ENCODE data around the gene ANK3.

The ANK3 gene

DNA sequence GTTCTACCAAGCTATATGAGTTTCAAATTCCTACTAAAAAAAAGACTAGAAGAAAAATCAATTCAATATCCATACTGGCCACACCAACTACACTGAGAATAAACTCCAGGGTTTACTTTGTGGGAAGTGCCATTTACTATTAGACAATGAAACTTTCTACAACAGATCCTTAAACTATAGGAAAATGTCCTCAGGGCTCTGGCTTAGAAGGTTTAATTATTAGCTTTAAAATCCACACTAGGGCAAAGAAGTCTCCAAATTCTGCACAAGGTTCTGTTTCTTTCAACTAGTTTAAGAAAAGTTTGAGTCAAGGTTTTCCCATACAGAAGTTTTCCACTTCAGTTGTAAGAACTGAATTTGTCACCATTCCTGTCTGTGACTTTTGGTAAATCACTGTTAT, 251.6 kb downstream of the ANK3 start:
- Histone ChIP-seq H3K27ac (ENCODE audit: low read depth, low read length) (peak overlapping the region; percentile 85; the same call in 1 of the 2 replicates), H3K4me3 (ENCODE audit: low read depth, low read length) (peak overlapping the region; percentile 67; the same call in 1 of the 2 replicates), H3K27me3 (ENCODE audit: control insufficient read depth, insufficient read depth, low read length) (no peaks in the 10 kb centered on the region), H3K9me3 (ENCODE audit: control insufficient read depth, insufficient read depth, low read depth, low read length) (no peaks in the 10 kb centered on the region), H3K36me3 (ENCODE audit: control insufficient read depth, insufficient read depth, low read length) (peaks cover 8% of the 10 kb centered on the region; the same call in 1 of the 2 replicates), H3K4me1 (ENCODE audit: control insufficient read depth, insufficient read depth, low read length) (peaks cover 30% of the 10 kb centered on the region), H3K9ac (ENCODE audit: low read length) (peak overlapping the region; percentile 88)

GRCh38 chr10:60137292-60137992, 252.2 kb downstream of the ANK3 start:
- Histone ChIP-seq H3K9me3 (ENCODE audit: control insufficient read depth, insufficient read depth, low read depth, low read length) (no peaks in the 10 kb centered on the region), H3K27me3 (ENCODE audit: control insufficient read depth, insufficient read depth, low read length) (no peaks in the 10 kb centered on the region), H3K9ac (ENCODE audit: low read length) (no peak overlapping the region), H3K4me1 (ENCODE audit: control insufficient read depth, insufficient read depth, low read length) (peaks cover 30% of the 10 kb centered on the region), H3K27ac (ENCODE audit: low read depth, low read length) (0 out of 2 replicates have a peak overlapping the region, but pooled peaks have one; percentile 85), H3K4me3 (ENCODE audit: low read depth, low read length) (0 out of 2 replicates have a peak overlapping the region, but pooled peaks have one; percentile 67), H3K36me3 (ENCODE audit: control insufficient read depth, insufficient read depth, low read length) (peaks cover 8% of the 10 kb centered on the region; the same call in 1 of the 2 replicates)

DNA sequence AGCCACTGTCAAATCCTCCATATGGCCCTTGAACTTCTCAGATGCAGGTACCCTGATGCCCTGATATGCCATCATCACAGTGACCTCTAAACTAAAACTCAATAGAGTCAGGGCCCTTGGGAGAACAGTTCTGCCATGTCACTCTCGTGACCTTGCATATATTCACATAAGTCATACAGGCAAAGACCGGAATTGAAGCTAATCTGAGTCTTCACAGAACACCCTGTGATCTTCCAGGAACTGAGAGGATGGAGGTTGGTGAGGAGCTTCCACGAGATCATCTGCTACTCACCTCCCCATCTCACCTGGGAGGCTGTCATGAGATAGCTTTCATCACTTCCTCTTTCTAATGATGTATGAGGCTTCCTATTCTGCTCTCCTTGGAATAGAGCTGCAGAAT, 254.7 kb downstream of the ANK3 start:
- no peak overlapping the region for H3K4me3 ChIP-seq (ENCODE audit: low read depth, low read length)
- no peaks in the 10 kb centered on the region for H3K27me3 ChIP-seq (ENCODE audit: control insufficient read depth, insufficient read depth, low read length)
- no peak overlapping the region for H3K9ac ChIP-seq (ENCODE audit: low read length)
- peaks cover 22% of the 10 kb centered on the region for H3K4me1 ChIP-seq (ENCODE audit: control insufficient read depth, insufficient read depth, low read length)
- H3K27ac ChIP-seq (ENCODE audit: low read depth, low read length) = no peak overlapping the region
- H3K36me3 ChIP-seq (ENCODE audit: control insufficient read depth, insufficient read depth, low read length) = peaks cover 18% of the 10 kb centered on the region
- H3K9me3 ChIP-seq (ENCODE audit: control insufficient read depth, insufficient read depth, low read depth, low read length) = no peaks in the 10 kb centered on the region

DNA sequence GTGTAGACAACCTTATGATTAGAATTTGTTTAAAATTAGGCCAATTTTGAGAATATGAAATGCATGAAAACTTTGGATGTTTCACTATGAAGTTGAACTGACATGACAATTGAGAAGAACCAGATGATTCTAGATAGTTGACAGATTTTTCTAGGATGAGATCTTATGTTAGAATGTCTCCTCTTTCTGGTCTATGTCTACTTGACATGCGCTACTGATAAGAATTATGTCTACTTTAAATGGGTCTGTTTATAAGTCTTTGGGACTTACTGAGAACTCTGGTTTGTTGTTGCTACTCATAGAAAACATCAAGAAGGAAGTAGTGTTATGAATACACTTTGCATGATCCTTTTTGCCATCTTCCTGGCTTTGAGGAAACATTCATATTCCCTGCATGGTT, 255.1 kb downstream of the ANK3 start:
- H3K4me3 ChIP-seq (ENCODE audit: low read depth, low read length) = no peak overlapping the region
- peaks cover 27% of the 10 kb centered on the region for H3K4me1 ChIP-seq (ENCODE audit: control insufficient read depth, insufficient read depth, low read length)
- no peak overlapping the region for H3K9ac ChIP-seq (ENCODE audit: low read length)

GRCh38 chr10:60130130-60130579, 259.5 kb downstream of the ANK3 start:
- Histone ChIP-seq H3K27me3 (ENCODE audit: control insufficient read depth, insufficient read depth, low read length) (no peaks in the 10 kb centered on the region), H3K4me3 (ENCODE audit: low read depth, low read length) (no peak overlapping the region), H3K9me3 (ENCODE audit: control insufficient read depth, insufficient read depth, low read depth, low read length) (no peaks in the 10 kb centered on the region), H3K36me3 (ENCODE audit: control insufficient read depth, insufficient read depth, low read length) (peaks cover 18% of the 10 kb centered on the region), H3K27ac (ENCODE audit: low read depth, low read length) (peak overlapping the region; percentile 51; the same call in 1 of the 2 replicates), H3K9ac (ENCODE audit: low read length) (no peak overlapping the region), H3K4me1 (ENCODE audit: control insufficient read depth, insufficient read depth, low read length) (peaks cover 11% of the 10 kb centered on the region)

More for the DNA sequence above, 255.1 kb downstream of the ANK3 start:
- peaks cover 18% of the 10 kb centered on the region for H3K36me3 ChIP-seq (ENCODE audit: control insufficient read depth, insufficient read depth, low read length)
- H3K27ac ChIP-seq (ENCODE audit: low read depth, low read length) = no peak overlapping the region
- H3K27me3 ChIP-seq (ENCODE audit: control insufficient read depth, insufficient read depth, low read length) = no peaks in the 10 kb centered on the region
- H3K9me3 ChIP-seq (ENCODE audit: control insufficient read depth, insufficient read depth, low read depth, low read length) = no peaks in the 10 kb centered on the region

GRCh38 chr10:60125895-60126294, 263.8 kb downstream of the ANK3 start:
- H3K4me1 ChIP-seq (ENCODE audit: control insufficient read depth, insufficient read depth, low read length) = peaks cover 11% of the 10 kb centered on the region
- H3K9ac ChIP-seq (ENCODE audit: low read length) = no peak overlapping the region
- H3K36me3 ChIP-seq (ENCODE audit: control insufficient read depth, insufficient read depth, low read length) = no peaks in the 10 kb centered on the region; the same call in 1 of the 2 replicates
- no peak overlapping the region for H3K27ac ChIP-seq (ENCODE audit: low read depth, low read length)
- H3K4me3 ChIP-seq (ENCODE audit: low read depth, low read length) = no peak overlapping the region
- no peaks in the 10 kb centered on the region for H3K9me3 ChIP-seq (ENCODE audit: control insufficient read depth, insufficient read depth, low read depth, low read length)
- no peaks in the 10 kb centered on the region for H3K27me3 ChIP-seq (ENCODE audit: control insufficient read depth, insufficient read depth, low read length)

DNA sequence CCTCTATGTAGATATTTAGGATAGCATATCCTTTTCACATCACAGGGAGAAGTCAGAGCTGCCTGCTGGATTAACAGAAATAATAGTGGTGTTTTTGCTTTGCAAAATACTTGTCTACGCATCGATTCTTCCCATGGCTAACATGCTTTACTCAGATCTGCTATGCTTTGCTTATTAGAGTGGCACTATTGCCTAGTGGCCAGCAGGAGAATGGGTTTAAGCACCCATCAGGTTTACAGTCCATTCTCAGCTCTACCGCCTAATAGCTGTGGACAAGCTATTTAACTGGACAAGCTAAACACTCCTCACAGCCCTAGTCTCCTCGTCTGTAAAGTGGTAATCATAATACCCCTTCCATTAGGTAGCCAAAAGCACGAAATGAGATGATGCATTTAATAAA, 265.1 kb downstream of the ANK3 start:
- peaks cover under 1% of the 10 kb centered on the region; the same call in 1 of the 2 replicates for H3K4me1 ChIP-seq (ENCODE audit: control insufficient read depth, insufficient read depth, low read length)
- H3K9me3 ChIP-seq (ENCODE audit: control insufficient read depth, insufficient read depth, low read depth, low read length) = no peaks in the 10 kb centered on the region
- no peak overlapping the region for H3K27ac ChIP-seq (ENCODE audit: low read depth, low read length)
- no peaks in the 10 kb centered on the region; the same call in 1 of the 2 replicates for H3K36me3 ChIP-seq (ENCODE audit: control insufficient read depth, insufficient read depth, low read length)
- no peak overlapping the region for H3K4me3 ChIP-seq (ENCODE audit: low read depth, low read length)
- no peaks in the 10 kb centered on the region for H3K27me3 ChIP-seq (ENCODE audit: control insufficient read depth, insufficient read depth, low read length)
- no peak overlapping the region for H3K9ac ChIP-seq (ENCODE audit: low read length)

DNA sequence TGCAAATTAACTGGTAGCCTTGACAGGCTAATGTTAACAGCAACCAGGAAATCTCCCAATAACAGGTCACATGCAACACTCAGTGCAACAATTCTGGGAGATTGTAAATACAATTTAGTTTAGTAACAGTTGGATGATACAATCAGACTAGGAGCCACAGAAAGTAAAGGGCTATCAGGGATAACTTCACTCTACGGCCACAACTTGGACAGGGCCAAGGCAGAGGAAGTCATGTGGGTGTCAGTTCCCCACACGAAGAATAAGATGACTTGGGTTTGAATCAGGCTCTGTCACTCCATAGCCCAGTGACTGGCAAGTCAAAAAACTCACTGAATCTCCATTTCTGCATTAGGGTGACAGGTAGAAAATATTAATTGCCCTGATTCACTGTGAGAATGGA, 266.0 kb downstream of the ANK3 start:
- no peak overlapping the region for H3K4me3 ChIP-seq (ENCODE audit: low read depth, low read length)
- no peaks in the 10 kb centered on the region; the same call in 1 of the 2 replicates for H3K36me3 ChIP-seq (ENCODE audit: control insufficient read depth, insufficient read depth, low read length)
- H3K9me3 ChIP-seq (ENCODE audit: control insufficient read depth, insufficient read depth, low read depth, low read length) = no peaks in the 10 kb centered on the region
- no peak overlapping the region for H3K27ac ChIP-seq (ENCODE audit: low read depth, low read length)
- no peaks in the 10 kb centered on the region for H3K27me3 ChIP-seq (ENCODE audit: control insufficient read depth, insufficient read depth, low read length)
- H3K9ac ChIP-seq (ENCODE audit: low read length) = no peak overlapping the region
- H3K4me1 ChIP-seq (ENCODE audit: control insufficient read depth, insufficient read depth, low read length) = no peaks in the 10 kb centered on the region

GRCh38 chr10:60123172-60123571, 266.5 kb downstream of the ANK3 start:
- Histone ChIP-seq H3K9ac (ENCODE audit: low read length) (no peak overlapping the region), H3K4me3 (ENCODE audit: low read depth, low read length) (no peak overlapping the region), H3K36me3 (ENCODE audit: control insufficient read depth, insufficient read depth, low read length) (no peaks in the 10 kb centered on the region; the same call in 1 of the 2 replicates), H3K27me3 (ENCODE audit: control insufficient read depth, insufficient read depth, low read length) (no peaks in the 10 kb centered on the region), H3K4me1 (ENCODE audit: control insufficient read depth, insufficient read depth, low read length) (no peaks in the 10 kb centered on the region), H3K27ac (ENCODE audit: low read depth, low read length) (no peak overlapping the region), H3K9me3 (ENCODE audit: control insufficient read depth, insufficient read depth, low read depth, low read length) (no peaks in the 10 kb centered on the region)

DNA sequence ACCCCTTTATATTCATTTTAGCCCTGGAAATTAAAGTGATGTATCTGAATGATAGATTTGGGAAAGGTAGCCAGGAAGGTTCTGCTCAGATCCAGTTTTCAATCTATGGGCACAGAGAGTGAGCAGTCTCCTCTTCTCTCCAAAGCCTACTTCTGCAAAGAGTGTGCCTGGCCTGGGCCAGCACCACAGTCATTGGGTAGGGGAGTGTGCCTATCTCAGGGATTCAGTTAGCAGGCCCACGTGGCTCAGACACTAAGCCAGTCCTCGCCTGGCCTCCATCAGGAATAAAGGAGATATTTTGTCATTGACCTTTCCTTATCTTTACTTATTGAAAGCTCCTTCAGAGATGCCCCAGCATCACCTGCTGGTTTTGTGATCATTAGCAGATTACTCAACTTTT, 267.5 kb downstream of the ANK3 start:
- H3K36me3 ChIP-seq (ENCODE audit: control insufficient read depth, insufficient read depth, low read length) = no peaks in the 10 kb centered on the region; the same call in 1 of the 2 replicates
- H3K27me3 ChIP-seq (ENCODE audit: control insufficient read depth, insufficient read depth, low read length) = no peaks in the 10 kb centered on the region
- no peak overlapping the region for H3K9ac ChIP-seq (ENCODE audit: low read length)
- no peak overlapping the region for H3K4me3 ChIP-seq (ENCODE audit: low read depth, low read length)
- no peak overlapping the region for H3K27ac ChIP-seq (ENCODE audit: low read depth, low read length)
- H3K9me3 ChIP-seq (ENCODE audit: control insufficient read depth, insufficient read depth, low read depth, low read length) = no peaks in the 10 kb centered on the region
- no peaks in the 10 kb centered on the region for H3K4me1 ChIP-seq (ENCODE audit: control insufficient read depth, insufficient read depth, low read length)

GRCh38 chr10:60114765-60115586, 274.7 kb downstream of the ANK3 start:
- H3K36me3 ChIP-seq (ENCODE audit: control insufficient read depth, insufficient read depth, low read length) = no peaks in the 10 kb centered on the region
- H3K9ac ChIP-seq (ENCODE audit: low read length) = no peak overlapping the region
- H3K9me3 ChIP-seq (ENCODE audit: control insufficient read depth, insufficient read depth, low read depth, low read length) = no peaks in the 10 kb centered on the region

More at GRCh38 chr10:60114765-60115586, 274.7 kb downstream of the ANK3 start:
- Histone ChIP-seq H3K4me1 (ENCODE audit: control insufficient read depth, insufficient read depth, low read length) (no peaks in the 10 kb centered on the region), H3K4me3 (ENCODE audit: low read depth, low read length) (no peak overlapping the region), H3K27me3 (ENCODE audit: control insufficient read depth, insufficient read depth, low read length) (no peaks in the 10 kb centered on the region), H3K27ac (ENCODE audit: low read depth, low read length) (no peak overlapping the region)
